B cell (primary cell): ENCODE data around the gene TLE3. TPM values are rescaled to one million over a fixed set of nuclear protein-coding genes. Genes with fewer than 3 reads are reported as not detected.

ENCODE experiments used
- ATAC-seq: fragments of 200-7000 bp; cut with Tn5 transposase; one replicate; pipeline ENCODE4 v1.10.0; 2021; ENCODE audit warnings: low read depth, mild to moderate bottlenecking, moderate number of reproducible peaks, moderate library complexity
- CTCF ChIA-PET: fragments of 350-600 bp; sonication (Branson Sonifier 250); formaldehyde crosslinking; loops from one replicate; lab custom pipeline; 2021; ENCODE audit warnings: antibody characterized with exemption, inconsistent platforms; lab: Charles Lee
- POLR2A ChIA-PET: fragments of 350-600 bp; sonication (Branson Sonifier 250); formaldehyde crosslinking; loops from one replicate; lab custom pipeline; 2021; ENCODE audit warnings: antibody characterized with exemption; lab: Charles Lee
- DNase-seq: peaks from one replicate; pipeline ENCODE4 v3.0.0; 2013
- H2AFZ ChIP-seq: 2 replicates; pipeline ENCODE4 v1.6.1; 2012; ENCODE audit warnings: mild to moderate bottlenecking, low read depth, low read length; ENCODE audit not compliant: insufficient read depth, poor library complexity, severe bottlenecking
- H3K27ac ChIP-seq, 2 donors: 1 replicate in 1 of 2; 2 replicates in 1 of 2; pipeline ENCODE4 v1.5.1; 2012 to 2013; ENCODE audit warnings: low read length in 2 of 2, mild to moderate bottlenecking in 2 of 2, moderate library complexity in 1 of 2
- H3K27me3 ChIP-seq, 4 experiments: fragments of 200-600 bp in 1 of 4; sonication (generic) in 1 of 4; replicated peaks in 1 of 4; 1 replicate in 2 of 4; 2 replicates in 2 of 4; pipeline versions ENCODE4 v1.6.1 to v1.7.0; 2013 to 2016; ENCODE audit warnings: low read length in 3 of 4, mild to moderate bottlenecking in 2 of 4, mixed read lengths in 1 of 4, moderate library complexity in 1 of 4; ENCODE audit not compliant: insufficient read depth in 4 of 4, control insufficient read depth in 3 of 4; ENCODE audit errors: control extremely low read depth in 1 of 4
- H3K36me3 ChIP-seq, 2 experiments: replicated peaks in 1 of 2; 1 replicate in 1 of 2; 2 replicates in 1 of 2; pipeline versions ENCODE4 v1.6.1 to v1.7.1; 2013; ENCODE audit warnings: low read length in 1 of 2; ENCODE audit not compliant: insufficient read depth in 2 of 2, control insufficient read depth in 1 of 2; ENCODE audit errors: control extremely low read depth in 1 of 2, extremely low read depth in 1 of 2
- H3K4me1 ChIP-seq, 2 donors: fragments of 200-600 bp in 1 of 2; sonication (generic) in 1 of 2; 1 replicate in 1 of 2; 2 replicates in 1 of 2; pipeline versions ENCODE4 v1.5.1 to v1.6.1; 2013 to 2017; ENCODE audit warnings: low read length in 2 of 2; ENCODE audit not compliant: control insufficient read depth in 2 of 2, insufficient read depth in 2 of 2
- H3K4me2 ChIP-seq: replicated peaks from 2 replicates; pipeline ENCODE3; 2012; ENCODE audit warnings: mild to moderate bottlenecking, low read depth, low read length; ENCODE audit not compliant: poor library complexity, severe bottlenecking
- H3K4me3 ChIP-seq, 5 experiments: fragments of 200-600 bp in 1 of 5; sonication (generic) in 1 of 5; 1 replicate in 3 of 5; 2 replicates in 2 of 5; pipeline versions ENCODE4 v1.5.1 to v1.7.0; 2011 to 2016; ENCODE audit warnings: low read length in 4 of 5, mild to moderate bottlenecking in 4 of 5, low read depth in 2 of 5, control low read depth in 1 of 5, moderate library complexity in 1 of 5; ENCODE audit not compliant: insufficient read depth in 1 of 5; ENCODE audit errors: control extremely low read depth in 1 of 5, extremely low read depth in 1 of 5
- H3K79me2 ChIP-seq: fragments of 200-600 bp; sonication (generic); one replicate; pipeline ENCODE4 v1.6.0; 2016; ENCODE audit warnings: low read length; ENCODE audit not compliant: control insufficient read depth, insufficient read depth
- H3K9ac ChIP-seq: fragments of 200-600 bp; sonication (generic); 2 replicates; pipeline ENCODE4 v1.6.1; 2017; ENCODE audit warnings: mild to moderate bottlenecking, low read length, moderate library complexity
- H3K9me3 ChIP-seq, 3 donors: one replicate each; pipeline versions ENCODE4 v1.6.1 to v1.7.1; 2013; ENCODE audit warnings: low read length in 2 of 3; ENCODE audit not compliant: control insufficient read depth in 2 of 3, insufficient read depth in 1 of 3; ENCODE audit errors: control extremely low read depth in 1 of 3
- H4K20me1 ChIP-seq: 2 replicates; pipeline ENCODE4 v1.6.0; 2012; ENCODE audit warnings: mild to moderate bottlenecking, low read length; ENCODE audit not compliant: insufficient read depth, control insufficient read depth, poor library complexity, severe bottlenecking
- H3K27ac Mint-ChIP-seq: one replicate; pipeline ENCODE4 v1.8.0; 2021; ENCODE audit warnings: mixed read lengths
- H3K27me3 Mint-ChIP-seq: one replicate; pipeline ENCODE4 v1.8.0; 2021; ENCODE audit warnings: mixed read lengths
- H3K4me1 Mint-ChIP-seq: one replicate; pipeline ENCODE4 v1.8.0; 2021; ENCODE audit warnings: mixed read lengths
- H3K4me3 Mint-ChIP-seq: one replicate; pipeline ENCODE4 v1.8.0; 2021; ENCODE audit warnings: mixed read lengths
- H3K9me3 Mint-ChIP-seq: one replicate; pipeline ENCODE4 v1.8.0; 2022; ENCODE audit warnings: mixed read lengths; ENCODE audit not compliant: insufficient read depth
- EZH2 ChIP-seq: IDR thresholded peaks from 2 replicates; pipeline ENCODE4 v1.6.1; 2012; ENCODE audit warnings: borderline replicate concordance, low read depth, mild to moderate bottlenecking, moderate library complexity, low read length; ENCODE audit not compliant: insufficient read depth, poor library complexity, severe bottlenecking
- WGBS: methylation state at CpG from one replicate; pipeline ENCODE4 v1.1.5; 2013; ENCODE audit warnings: missing lambda C conversion rate; ENCODE audit not compliant: insufficient coverage; 5-methylcytosine and 5-hydroxymethylcytosine counted together
- intact Hi-C: fragments of 100-400 bp; cut with micrococcal nuclease; formaldehyde crosslinking; loops from one replicate; pipeline ENCODE4 v1.10.0; 2022
- polyA plus RNA-seq: library from polyadenylated mRNA; depleted of rRNA; stranded (reverse); fragments of >200 nt; gene quantifications from 2 replicates; pipeline ENCODE4 v1.2.3, GENCODE V29; 2012
- total RNA-seq, 2 donors: library from RNA; stranded (reverse); fragments of 120-200 nt in 1 of 2; gene quantifications; 1 replicate in 1 of 2; 2 replicates in 1 of 2; pipeline versions ENCODE4 v1.2.3 to v1.2.4, GENCODE V29; 2013 to 2022
- TF ChIP-seq, protein P1 (sequence below): fragments of 200-600 bp; IDR thresholded peaks from one replicate; pipeline ENCODE4 v1.8.0; 2022; ENCODE audit warnings: antibody characterized with exemption, mild to moderate bottlenecking

Gene TLE3
- total and polyA plus RNA-seq, 2 donors (not counting 1 experiment from before 2014, with no cell fraction given): 187 to 278 TPM

DNA sequence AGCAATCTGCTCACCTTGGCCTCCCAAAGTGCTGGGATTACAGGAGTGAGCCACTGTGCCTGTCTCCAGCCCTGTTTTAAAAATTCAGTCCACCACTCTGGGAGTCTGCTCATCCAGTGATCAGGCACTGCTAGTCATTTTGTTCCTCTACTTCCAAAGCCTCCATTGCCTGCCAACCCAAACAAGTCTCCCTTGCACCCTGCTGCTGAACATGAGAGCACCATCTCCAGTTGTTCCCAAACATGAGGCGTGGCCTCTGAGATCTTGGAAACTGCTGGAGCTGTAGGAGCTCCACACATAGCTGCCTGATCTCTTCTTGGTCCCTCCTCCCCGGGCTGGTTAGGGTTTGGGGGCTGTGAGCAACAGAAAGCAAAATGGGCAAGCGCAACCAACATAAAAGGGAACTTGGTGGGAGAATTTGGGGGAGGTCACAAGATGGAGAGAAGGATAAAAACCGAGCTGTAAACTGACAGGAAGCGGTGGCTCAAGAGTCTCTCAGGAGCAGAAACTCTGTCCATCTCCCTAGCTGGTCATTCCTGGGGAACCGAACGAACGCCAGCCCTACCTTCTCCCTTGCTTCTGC is 49.6 kb upstream of the TLE3 start:
- Mint-ChIP-seq H3K4me3 (no peak overlapping the region), H3K4me1 (peaks cover 9% of the 10 kb centered on the region), H3K27me3 (peaks cover 27% of the 10 kb centered on the region), H3K9me3 (no peaks in the 10 kb centered on the region), H3K27ac (no peak overlapping the region)
- no peak overlapping the region for H3K27ac ChIP-seq
- 54% methylated on average over 3 of the region's 8 CpGs for WGBS
- H3K4me2 ChIP-seq: no peak overlapping the region
- CTCF ChIA-PET: no interaction called here
- H3K9ac ChIP-seq: no peak overlapping the region
- POLR2A ChIA-PET: no interaction called here
- no peak overlapping the region for H2AFZ ChIP-seq
- ATAC-seq: no peak
- intact Hi-C loops: no loop called here
- no peaks in the 10 kb centered on the region for H4K20me1 ChIP-seq
- H3K4me3 ChIP-seq: no peak overlapping the region
- peaks cover 0 to 3% of the 10 kb centered on the region in 2 donors for H3K4me1 ChIP-seq
- H3K9me3 ChIP-seq: no peaks in the 10 kb centered on the region
- DNase-seq: no peak
- H3K79me2 ChIP-seq: no peaks in the 10 kb centered on the region
- H3K27me3 ChIP-seq: peaks cover 0 to 12% (median 1%) of the 10 kb centered on the region in 4 experiments
- TF ChIP-seq, protein P1, sequence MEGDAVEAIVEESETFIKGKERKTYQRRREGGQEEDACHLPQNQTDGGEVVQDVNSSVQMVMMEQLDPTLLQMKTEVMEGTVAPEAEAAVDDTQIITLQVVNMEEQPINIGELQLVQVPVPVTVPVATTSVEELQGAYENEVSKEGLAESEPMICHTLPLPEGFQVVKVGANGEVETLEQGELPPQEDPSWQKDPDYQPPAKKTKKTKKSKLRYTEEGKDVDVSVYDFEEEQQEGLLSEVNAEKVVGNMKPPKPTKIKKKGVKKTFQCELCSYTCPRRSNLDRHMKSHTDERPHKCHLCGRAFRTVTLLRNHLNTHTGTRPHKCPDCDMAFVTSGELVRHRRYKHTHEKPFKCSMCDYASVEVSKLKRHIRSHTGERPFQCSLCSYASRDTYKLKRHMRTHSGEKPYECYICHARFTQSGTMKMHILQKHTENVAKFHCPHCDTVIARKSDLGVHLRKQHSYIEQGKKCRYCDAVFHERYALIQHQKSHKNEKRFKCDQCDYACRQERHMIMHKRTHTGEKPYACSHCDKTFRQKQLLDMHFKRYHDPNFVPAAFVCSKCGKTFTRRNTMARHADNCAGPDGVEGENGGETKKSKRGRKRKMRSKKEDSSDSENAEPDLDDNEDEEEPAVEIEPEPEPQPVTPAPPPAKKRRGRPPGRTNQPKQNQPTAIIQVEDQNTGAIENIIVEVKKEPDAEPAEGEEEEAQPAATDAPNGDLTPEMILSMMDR: no peak
- TF ChIP-seq EZH2: no peak
- no peaks in the 10 kb centered on the region for H3K36me3 ChIP-seq

DNA sequence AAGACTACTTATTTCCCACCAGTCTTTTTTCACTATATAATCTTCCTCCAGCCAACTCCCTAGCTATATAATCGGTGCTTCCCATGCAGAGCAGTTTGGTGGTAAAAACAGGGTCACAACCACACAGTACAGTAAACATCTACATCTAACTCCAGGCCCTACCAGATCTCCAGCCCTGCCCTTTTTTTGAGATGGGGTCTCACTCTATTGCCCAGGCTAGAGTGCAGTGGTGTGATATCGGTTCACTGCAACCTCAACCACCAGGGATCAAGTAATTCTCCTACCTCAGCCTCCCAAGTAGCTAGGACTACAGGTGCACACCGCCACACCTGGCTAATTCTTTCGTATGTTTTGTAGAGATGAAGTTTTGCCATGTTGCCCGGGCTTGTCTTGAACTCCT is 49.1 kb upstream of the TLE3 start:
- H3K27me3 Mint-ChIP-seq: peaks cover 27% of the 10 kb centered on the region

More for the DNA sequence above, 49.1 kb upstream of the TLE3 start:
- Histone ChIP-seq H4K20me1 (no peaks in the 10 kb centered on the region), H3K27me3 (peaks cover 0 to 12% (median 1%) of the 10 kb centered on the region in 4 experiments), H3K36me3 (no peaks in the 10 kb centered on the region), H3K79me2 (no peaks in the 10 kb centered on the region), H3K4me3 (no peak overlapping the region), H3K9ac (no peak overlapping the region), H3K4me1 (peaks cover 0 to 5% of the 10 kb centered on the region in 2 donors), H3K27ac (no peak overlapping the region), H3K4me2 (no peak overlapping the region), H3K9me3 (no peaks in the 10 kb centered on the region), H2AFZ (no peak overlapping the region)
- CTCF ChIA-PET: no interaction called here
- Mint-ChIP-seq H3K9me3 (no peaks in the 10 kb centered on the region), H3K4me3 (no peak overlapping the region), H3K27ac (no peak overlapping the region), H3K4me1 (peaks cover 11% of the 10 kb centered on the region)
- ATAC-seq (no peak), DNase-seq (no peak)
- WGBS: 100% methylated on average over 4 of the region's 5 CpGs
- TF ChIP-seq EZH2: no peak
- TF ChIP-seq, protein P1: no peak
- intact Hi-C loops: no loop called here
- POLR2A ChIA-PET: no interaction called here
